Measurements from ENCODE around the gene GRID1. TPM values are rescaled to one million over a fixed set of nuclear protein-coding genes. Genes with fewer than 3 reads are reported as not detected.
A peak's percentile ranks its signal among the peaks of the same experiment; 100 is the strongest.

GRID1 gene
- total RNA-seq, 1 experiment from 2014 or later, result not detected

DNA sequence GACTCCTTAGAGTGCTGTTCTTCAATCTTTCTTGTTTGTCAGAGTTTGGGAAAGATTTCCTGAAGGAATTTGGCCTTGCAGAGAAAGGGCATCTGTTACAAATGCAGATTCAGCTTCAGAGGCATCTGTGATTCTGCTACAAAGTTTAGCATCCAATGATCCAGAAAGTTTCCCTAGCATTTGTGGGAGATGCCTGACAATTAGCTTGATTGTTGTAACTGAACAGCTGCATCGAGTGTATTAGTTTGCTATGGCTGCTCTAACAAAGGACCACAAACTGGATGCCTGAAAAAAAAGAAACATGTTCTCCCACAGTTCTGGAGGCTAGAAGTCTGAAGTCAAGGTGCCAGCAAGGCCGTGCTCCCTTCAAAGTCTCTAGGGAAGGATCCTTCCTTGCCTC, 365.1 kb downstream of the GRID1 start:
- no TSS peak for BruUV-seq (replicated peaks)
- H3K27ac ChIP-seq, result no peak overlapping the region
- H3F3A ChIP-seq (ENCODE audit: insufficient read depth, low read depth), result no peaks in the 10 kb centered on the region
- no peaks in the 10 kb centered on the region for H3K27me3 ChIP-seq (ENCODE audit: insufficient read depth, low read depth)
- ChIA-PET CTCF (no interaction called here), POLR2A (ENCODE audit: unreplicated experiment) (no interaction called here)
- H2AFZ ChIP-seq, result no peak overlapping the region
- no peaks in the 10 kb centered on the region for H4K20me1 ChIP-seq (ENCODE audit: insufficient read depth)
- TF ChIP-seq, protein P1, sequence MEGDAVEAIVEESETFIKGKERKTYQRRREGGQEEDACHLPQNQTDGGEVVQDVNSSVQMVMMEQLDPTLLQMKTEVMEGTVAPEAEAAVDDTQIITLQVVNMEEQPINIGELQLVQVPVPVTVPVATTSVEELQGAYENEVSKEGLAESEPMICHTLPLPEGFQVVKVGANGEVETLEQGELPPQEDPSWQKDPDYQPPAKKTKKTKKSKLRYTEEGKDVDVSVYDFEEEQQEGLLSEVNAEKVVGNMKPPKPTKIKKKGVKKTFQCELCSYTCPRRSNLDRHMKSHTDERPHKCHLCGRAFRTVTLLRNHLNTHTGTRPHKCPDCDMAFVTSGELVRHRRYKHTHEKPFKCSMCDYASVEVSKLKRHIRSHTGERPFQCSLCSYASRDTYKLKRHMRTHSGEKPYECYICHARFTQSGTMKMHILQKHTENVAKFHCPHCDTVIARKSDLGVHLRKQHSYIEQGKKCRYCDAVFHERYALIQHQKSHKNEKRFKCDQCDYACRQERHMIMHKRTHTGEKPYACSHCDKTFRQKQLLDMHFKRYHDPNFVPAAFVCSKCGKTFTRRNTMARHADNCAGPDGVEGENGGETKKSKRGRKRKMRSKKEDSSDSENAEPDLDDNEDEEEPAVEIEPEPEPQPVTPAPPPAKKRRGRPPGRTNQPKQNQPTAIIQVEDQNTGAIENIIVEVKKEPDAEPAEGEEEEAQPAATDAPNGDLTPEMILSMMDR (conservative IDR thresholded peaks at IDR 0.05), result no peak
- no peak for TF ChIP-seq EZH2 (IDR thresholded peaks at IDR 0.05; ENCODE audit: low read depth)
- no peak overlapping the region for H3K4me3 ChIP-seq
- intact Hi-C loops (cut with micrococcal nuclease; ENCODE audit: unreplicated experiment), result no loop called here
- no peaks in the 10 kb centered on the region for H3K9me3 ChIP-seq (ENCODE audit: insufficient read depth, low read depth)
- no peaks in the 10 kb centered on the region for H3K79me2 ChIP-seq (ENCODE audit: low read depth)
- H3K36me3 ChIP-seq (ENCODE audit: low read depth), result no peaks in the 10 kb centered on the region
- H3K4me1 ChIP-seq (replicated peaks; ENCODE audit: insufficient read depth), result no peaks in the 10 kb centered on the region
- no peak for DNase-seq
- no peaks in the 10 kb centered on the region for H3K9me2 ChIP-seq (ENCODE audit: insufficient read depth)
- H3K4me2 ChIP-seq, result no peak overlapping the region

DNA sequence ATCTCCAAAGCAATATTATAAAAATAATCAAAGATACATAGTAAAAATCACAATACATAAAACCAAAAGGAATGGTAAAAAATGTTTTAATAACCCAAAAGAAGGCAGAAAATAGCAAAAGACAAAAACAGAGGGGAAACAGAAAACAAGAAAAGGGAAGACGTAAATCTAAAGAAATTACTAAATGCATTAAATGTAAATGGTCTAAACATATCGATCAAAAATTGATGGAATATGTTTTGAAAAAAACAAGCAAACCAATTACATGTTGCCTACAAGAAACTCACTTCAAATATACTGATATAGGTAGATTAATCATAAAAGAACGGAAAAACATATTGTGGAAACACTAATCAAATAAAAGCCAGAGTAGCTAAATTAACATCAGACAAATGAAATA, 369.1 kb downstream of the GRID1 start:
- H3F3A ChIP-seq (ENCODE audit: insufficient read depth, low read depth), result no peaks in the 10 kb centered on the region
- H3K27ac ChIP-seq, result no peak overlapping the region
- intact Hi-C loops (cut with micrococcal nuclease; ENCODE audit: unreplicated experiment), result no loop called here
- H2AFZ ChIP-seq, result no peak overlapping the region
- no peak for TF ChIP-seq EZH2 (IDR thresholded peaks at IDR 0.05; ENCODE audit: low read depth)
- TF ChIP-seq, protein P1 (conservative IDR thresholded peaks at IDR 0.05), result no peak
- BruUV-seq (replicated peaks), result no TSS peak
- H3K27me3 ChIP-seq (ENCODE audit: insufficient read depth, low read depth), result no peaks in the 10 kb centered on the region
- no peak overlapping the region for H3K4me3 ChIP-seq
- H3K4me2 ChIP-seq, result no peak overlapping the region
- no peak for DNase-seq
- no peaks in the 10 kb centered on the region for H3K9me2 ChIP-seq (ENCODE audit: insufficient read depth)
- H3K36me3 ChIP-seq (ENCODE audit: low read depth), result no peaks in the 10 kb centered on the region
- H3K9me3 ChIP-seq (ENCODE audit: insufficient read depth, low read depth), result no peaks in the 10 kb centered on the region
- H4K20me1 ChIP-seq (ENCODE audit: insufficient read depth), result no peaks in the 10 kb centered on the region
- ChIA-PET POLR2A (ENCODE audit: unreplicated experiment) (no interaction called here), CTCF (no interaction called here)
- H3K4me1 ChIP-seq (replicated peaks; ENCODE audit: insufficient read depth), result no peaks in the 10 kb centered on the region
- no peaks in the 10 kb centered on the region for H3K79me2 ChIP-seq (ENCODE audit: low read depth)

DNA sequence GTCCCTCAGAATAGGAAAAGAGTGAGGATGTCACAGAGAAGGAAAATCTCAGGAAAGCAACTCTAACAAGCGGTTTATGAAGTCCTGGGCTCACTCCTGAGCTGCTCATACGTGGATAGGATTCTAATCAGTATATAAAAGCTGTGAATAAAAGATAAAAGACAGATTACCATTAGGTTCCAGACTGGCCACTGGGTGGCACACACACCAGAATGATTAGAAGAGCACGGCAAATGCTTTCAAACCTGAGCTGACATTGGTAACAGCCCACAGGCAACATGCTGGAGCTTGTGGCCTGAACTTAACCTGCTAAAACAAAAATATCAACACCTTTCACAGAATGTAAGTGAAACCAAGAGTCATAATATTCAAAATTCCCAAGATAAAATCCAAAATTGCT, 370.8 kb downstream of the GRID1 start:
- Histone ChIP-seq H2AFZ (no peak overlapping the region), H3K4me1 (replicated peaks; ENCODE audit: insufficient read depth) (no peaks in the 10 kb centered on the region), H3F3A (ENCODE audit: insufficient read depth, low read depth) (no peaks in the 10 kb centered on the region), H3K9me2 (ENCODE audit: insufficient read depth) (no peaks in the 10 kb centered on the region), H3K36me3 (ENCODE audit: low read depth) (no peaks in the 10 kb centered on the region), H3K4me3 (no peak overlapping the region), H4K20me1 (ENCODE audit: insufficient read depth) (no peaks in the 10 kb centered on the region), H3K79me2 (ENCODE audit: low read depth) (no peaks in the 10 kb centered on the region), H3K9me3 (ENCODE audit: insufficient read depth, low read depth) (no peaks in the 10 kb centered on the region), H3K4me2 (no peak overlapping the region), H3K27ac (no peak overlapping the region), H3K27me3 (ENCODE audit: insufficient read depth, low read depth) (no peaks in the 10 kb centered on the region)
- ChIA-PET POLR2A (ENCODE audit: unreplicated experiment) (no interaction called here), CTCF (interaction anchor here (0.8 kb wide), 1 partner anchor 1455 kb away, joined by 4 read pairs; no protein-coding TSS in a partner anchor)
- peak in 1 of 2 experiments; percentile 6 for DNase-seq
- intact Hi-C loops (cut with micrococcal nuclease; ENCODE audit: unreplicated experiment), result no loop called here
- TF ChIP-seq, protein P1 (conservative IDR thresholded peaks at IDR 0.05), result peak; percentile 44; the same call in 1 of the 2 replicates
- TF ChIP-seq EZH2 (IDR thresholded peaks at IDR 0.05; ENCODE audit: low read depth), result no peak
- BruUV-seq (replicated peaks), result no TSS peak
